Adrenal gland (tissue), 12 donors: Measurements from ENCODE around the gene CCDC183. TPM values are rescaled to one million over a fixed set of nuclear protein-coding genes. Genes with fewer than 3 reads are reported as not detected.

Experiments
- DNase-seq, 7 donors: peaks; one replicate each; pipeline ENCODE4 v3.0.0-alpha.2; 2019 to 2020
- H3K27ac ChIP-seq, 5 donors: fragments of 200-600 bp; sonication (generic) in 4 of 5; 1 replicate in 3 of 5; 2 replicates in 2 of 5; pipeline versions ENCODE4 v1.5.1 to v1.8.0; 2016 to 2020; ENCODE audit warnings: mild to moderate bottlenecking in 1 of 5
- H3K27me3 ChIP-seq: fragments of 200-600 bp; 2 replicates; pipeline ENCODE4 v1.8.0; 2021
- H3K36me3 ChIP-seq, 2 donors: fragments of 200-600 bp; replicated peaks in 1 of 2; 1 replicate in 1 of 2; 2 replicates in 1 of 2; pipeline versions ENCODE4 v1.5.1 to v1.8.0; 2018 to 2022
- H3K4me1 ChIP-seq, 2 donors: fragments of 200-600 bp; replicated peaks in 1 of 2; 1 replicate in 1 of 2; 2 replicates in 1 of 2; pipeline versions ENCODE4 v1.5.1 to v1.8.0; 2018 to 2021
- H3K4me3 ChIP-seq, 4 donors: fragments of 200-600 bp; sonication (generic) in 3 of 4; one replicate each; pipeline ENCODE4 v1.5.1; 2016 to 2018
- H3K9me3 ChIP-seq, 3 donors: fragments of 200-600 bp; sonication (generic) in 1 of 3; replicated peaks in 1 of 3; 1 replicate in 2 of 3; 2 replicates in 1 of 3; pipeline versions ENCODE4 v1.5.1 to v1.8.0; 2016 to 2021
- POLR2A ChIP-seq, 2 donors: fragments of 450-650 bp; IDR thresholded peaks; one replicate each; pipeline ENCODE4 v1.6.1; 2017; ENCODE audit warnings: antibody characterized with exemption in 2 of 2, mild to moderate bottlenecking in 2 of 2, moderate library complexity in 1 of 2
- WGBS, 4 donors: extraction: QIAGEN DNeasy Blood & Tissue Kit in 2 of 4; methylation state at CpG; one replicate each; pipeline versions ENCODE4 v1.1.5 to v1.1.7; 2013 to 2017; 5-methylcytosine and 5-hydroxymethylcytosine counted together
- intact Hi-C, 2 donors: fragments of 100-400 bp; cut with DNase I; formaldehyde crosslinking; loops; one replicate each; pipeline versions ENCODE4 v1.14.1 to v1.15.0; 2022 to 2023
- polyA plus RNA-seq, 3 donors: library from polyadenylated mRNA; stranded (reverse); fragments of 200-250 nt in 2 of 3; fragments of 350-450 nt in 1 of 3; fragmentation: Illumina TruSeq in 1 of 3; extraction: RNeasy Lipid Tissue Mini Kit (QIAGEN cat#74804) in 1 of 3; gene quantifications; one replicate each; pipeline ENCODE4 v1.2.3, GENCODE V29; 2013 to 2014
- total RNA-seq, 9 donors: library from RNA; depleted of rRNA in 4 of 9; stranded (reverse); fragments of >200 nt in 4 of 9; fragments of 120-200 nt in 1 of 9; fragmentation: NEBNext Ultra II Directional in 1 of 9; extraction: Animal tissue kit (Norgen Biotek cat#: 25700) in 1 of 9; gene quantifications; one replicate each; pipeline versions ENCODE4 v1.1.0 to v1.2.4, GENCODE V29; 2013 to 2023
- TF ChIP-seq, protein P1 (sequence below), 6 experiments: fragments of 450-650 bp in 4 of 6; fragments of 200-600 bp in 2 of 6; sonication (generic) in 1 of 6; IDR thresholded peaks; 1 replicate in 5 of 6; 2 replicates in 1 of 6; pipeline versions ENCODE4 v1.5.1 to v1.8.0; 2016 to 2021; ENCODE audit warnings: antibody characterized with exemption in 6 of 6, mild to moderate bottlenecking in 2 of 6, moderate library complexity in 1 of 6
- donor health status: healthy with polysubstance abuse.
- donor health status: Bipolar disorder and iron deficiency.
- donor health status: DM: yes; HTN: yes; CAD: no.
- donor health status: DM: no; HTN: no; CAD: no.
- donor health status: DM: no; HTN: no; CAD: no.
- donor health status: DM: yes; HTN: yes; CAD: no.

CCDC183 gene
- total and polyA plus RNA-seq, 12 donors, result 0.46 to 17.5 (median 1.8) TPM; not detected in 1

DNA sequence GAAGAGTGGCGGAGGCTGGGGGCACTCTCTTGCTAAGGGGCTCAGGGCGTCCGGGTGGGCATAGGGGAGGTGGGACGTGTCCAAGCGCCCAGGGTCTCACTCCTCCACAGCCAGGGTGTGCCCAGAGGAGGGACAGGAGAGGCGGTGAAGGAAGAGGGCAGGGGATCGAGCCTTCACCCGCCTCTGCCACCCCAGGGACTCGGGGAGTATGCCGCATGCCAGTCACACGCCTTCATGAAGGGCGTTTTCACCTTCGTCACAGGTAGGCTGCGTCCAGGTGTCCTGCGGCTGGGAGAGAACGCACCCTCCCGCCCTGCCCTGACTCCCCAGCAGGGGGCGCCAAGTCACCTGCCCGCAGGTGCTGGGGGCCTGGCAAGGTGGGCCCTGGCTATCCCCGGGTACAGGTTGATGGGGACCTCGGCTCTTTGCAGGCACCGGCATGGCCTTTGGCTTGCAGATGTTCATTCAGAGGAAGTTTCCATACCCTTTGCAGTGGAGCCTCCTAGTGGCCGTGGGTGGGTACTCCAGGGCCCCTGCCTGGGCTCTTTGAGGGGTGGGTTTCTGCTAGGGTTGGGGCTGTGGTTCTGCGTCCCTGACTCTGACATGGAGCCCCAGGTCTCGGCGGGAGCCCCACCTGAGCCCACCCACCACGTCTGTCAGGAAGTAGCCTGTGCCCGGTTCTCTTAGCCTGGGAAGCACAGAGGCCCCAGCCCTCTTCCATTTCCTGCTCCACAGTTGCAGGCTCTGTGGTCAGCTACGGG, 4.4 kb upstream of the CCDC183 start:
- TF ChIP-seq, protein P1, sequence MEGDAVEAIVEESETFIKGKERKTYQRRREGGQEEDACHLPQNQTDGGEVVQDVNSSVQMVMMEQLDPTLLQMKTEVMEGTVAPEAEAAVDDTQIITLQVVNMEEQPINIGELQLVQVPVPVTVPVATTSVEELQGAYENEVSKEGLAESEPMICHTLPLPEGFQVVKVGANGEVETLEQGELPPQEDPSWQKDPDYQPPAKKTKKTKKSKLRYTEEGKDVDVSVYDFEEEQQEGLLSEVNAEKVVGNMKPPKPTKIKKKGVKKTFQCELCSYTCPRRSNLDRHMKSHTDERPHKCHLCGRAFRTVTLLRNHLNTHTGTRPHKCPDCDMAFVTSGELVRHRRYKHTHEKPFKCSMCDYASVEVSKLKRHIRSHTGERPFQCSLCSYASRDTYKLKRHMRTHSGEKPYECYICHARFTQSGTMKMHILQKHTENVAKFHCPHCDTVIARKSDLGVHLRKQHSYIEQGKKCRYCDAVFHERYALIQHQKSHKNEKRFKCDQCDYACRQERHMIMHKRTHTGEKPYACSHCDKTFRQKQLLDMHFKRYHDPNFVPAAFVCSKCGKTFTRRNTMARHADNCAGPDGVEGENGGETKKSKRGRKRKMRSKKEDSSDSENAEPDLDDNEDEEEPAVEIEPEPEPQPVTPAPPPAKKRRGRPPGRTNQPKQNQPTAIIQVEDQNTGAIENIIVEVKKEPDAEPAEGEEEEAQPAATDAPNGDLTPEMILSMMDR (IDR thresholded peaks at IDR 0.05), result peak; percentile 75 to 88 (median 83)
- TF ChIP-seq POLR2A (IDR thresholded peaks at IDR 0.05), result no peak
- Histone ChIP-seq H3K27me3 (no peaks in the 10 kb centered on the region), H3K4me1 (peaks cover 5 to 20% of the 10 kb centered on the region in 2 donors), H3K9me3 (no peaks in the 10 kb centered on the region), H3K27ac (peak overlapping the region in 4 of 5 donors; percentile 63 to 93 (median 82)), H3K4me3 (peak overlapping the region; percentile 16 to 89 (median 74)), H3K36me3 (peaks cover 0 to 5% of the 10 kb centered on the region in 2 donors)
- peak; percentile 53 to 82 (median 57) for DNase-seq
- intact Hi-C loops, result loop anchor here in 1 of 2 donors (10.0 kb wide), 1 partner anchor 53 kb away; the partner anchor contains the start of genes AJM1 and PHPT1
- 0 to 27% (median 3%) methylated on average over 6 to 29 of the region's 29 CpGs for WGBS, 4 donors

DNA sequence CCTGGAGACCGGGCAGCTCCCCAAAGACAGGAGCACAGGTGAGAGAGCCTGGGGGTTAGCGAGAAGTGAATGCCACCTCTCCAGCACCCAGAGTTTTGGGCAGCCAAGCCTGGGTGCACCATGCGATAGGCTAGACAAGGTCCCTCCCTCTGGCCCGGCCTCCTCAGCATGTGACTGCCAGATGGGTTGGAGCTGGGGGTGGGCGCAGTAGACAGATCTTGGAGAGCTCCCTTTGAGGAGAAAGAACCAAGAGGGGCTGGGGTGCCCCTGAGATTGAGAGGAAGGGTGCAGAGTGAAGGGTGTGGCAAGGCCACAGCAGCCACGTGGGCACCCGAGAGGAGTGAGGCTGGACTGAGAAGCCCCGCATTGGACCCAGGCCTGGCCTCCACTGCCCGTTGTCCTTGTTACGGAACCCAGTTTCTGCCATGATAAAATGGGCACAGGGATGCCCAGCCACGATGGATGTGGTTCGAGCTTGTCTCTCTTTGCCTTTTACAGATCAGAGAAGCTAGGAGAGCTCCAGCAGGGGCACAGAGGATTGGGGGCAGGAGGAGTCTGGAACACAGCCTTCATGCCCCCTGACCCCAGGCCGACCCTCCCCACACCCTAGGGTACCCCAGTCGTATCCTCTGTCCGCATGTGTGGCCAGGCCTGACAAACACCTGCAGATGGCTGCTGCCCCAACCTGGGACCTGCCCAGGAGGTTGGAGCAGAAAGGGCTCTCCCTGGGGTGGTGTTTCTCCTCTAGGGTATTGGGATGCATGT, 3.6 kb upstream of the CCDC183 start:
- intact Hi-C loops, result loop anchor here in 1 of 2 donors (10.0 kb wide), 1 partner anchor 52 kb away; the partner anchor contains the start of genes AJM1 and PHPT1
- H3K4me1 ChIP-seq, result peaks cover 5 to 23% of the 10 kb centered on the region in 2 donors
- 69 to 83% (median 80%) methylated on average over 13 to 15 of the region's 15 CpGs for WGBS, 4 donors

DNA sequence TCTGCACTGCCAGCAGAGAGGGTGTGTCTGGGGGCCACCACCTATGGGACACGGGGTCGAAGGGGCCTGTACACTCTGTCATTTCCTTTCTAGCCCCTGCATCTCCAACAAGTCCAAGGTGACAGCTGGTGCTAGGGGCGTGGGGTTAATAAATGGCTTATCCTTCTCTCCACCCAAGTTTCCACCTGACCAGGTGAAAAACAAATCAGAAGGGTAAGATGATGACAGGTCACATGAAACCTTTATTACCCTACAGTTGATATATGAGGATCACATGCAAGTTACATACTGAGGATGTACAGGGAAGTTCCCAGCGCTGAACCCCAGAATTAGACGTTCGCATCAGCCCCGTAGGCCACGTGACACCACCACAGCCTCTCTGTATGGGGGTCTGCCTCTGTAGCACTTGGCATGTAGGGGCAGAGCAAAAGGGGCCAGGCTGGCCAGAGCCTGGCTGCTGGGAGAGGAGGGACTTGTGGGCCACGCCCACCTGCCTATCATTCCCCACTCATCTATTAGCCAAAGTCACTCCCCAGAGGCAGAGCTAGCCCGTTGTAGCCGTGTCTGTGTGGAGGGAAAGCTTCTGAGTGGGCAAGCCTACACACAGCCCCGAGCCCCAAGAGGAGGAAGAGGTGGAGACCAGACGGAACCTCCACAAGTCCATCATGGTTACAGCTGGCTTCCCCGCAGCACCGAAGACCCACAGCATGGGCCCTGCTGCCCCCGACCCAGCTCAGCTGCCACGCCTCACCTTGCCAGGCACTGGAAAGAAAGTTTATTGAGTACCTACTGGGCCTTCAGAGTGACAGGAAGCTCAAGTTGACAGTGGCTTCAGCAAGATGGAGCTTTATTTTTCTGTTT, 2.8 kb upstream of the CCDC183 start:
- H3K27me3 ChIP-seq, result no peaks in the 10 kb centered on the region
- no peak overlapping the region for H3K4me3 ChIP-seq
- no peak for DNase-seq
- intact Hi-C loops, result loop anchor here in 1 of 2 donors (10.0 kb wide), 1 partner anchor 51 kb away; the partner anchor contains the start of genes AJM1 and PHPT1
- WGBS, 4 donors, result 86 to 90% (median 88%) methylated on average over 13 to 17 of the region's 17 CpGs
- H3K27ac ChIP-seq, result no peak overlapping the region
- TF ChIP-seq, protein P1 (IDR thresholded peaks at IDR 0.05), result no peak
- no peak for TF ChIP-seq POLR2A (IDR thresholded peaks at IDR 0.05)
- peaks cover 5 to 23% of the 10 kb centered on the region in 2 donors for H3K4me1 ChIP-seq
- H3K36me3 ChIP-seq, result peaks cover 0 to 5% of the 10 kb centered on the region in 2 donors
- H3K9me3 ChIP-seq, result no peaks in the 10 kb centered on the region

More for the DNA sequence above, 3.6 kb upstream of the CCDC183 start:
- Histone ChIP-seq H3K9me3 (no peaks in the 10 kb centered on the region), H3K4me3 (no peak overlapping the region), H3K36me3 (peaks cover 0 to 5% of the 10 kb centered on the region in 2 donors), H3K27me3 (no peaks in the 10 kb centered on the region), H3K27ac (no peak overlapping the region)
- peak in 1 of 7 donors; percentile 61 for DNase-seq
- TF ChIP-seq POLR2A (IDR thresholded peaks at IDR 0.05), result no peak
- TF ChIP-seq, protein P1 (IDR thresholded peaks at IDR 0.05), result no peak
